IMR-90 (cell line): ENCODE results near the gene ATP2B1. TPM values are rescaled to one million over a fixed set of nuclear protein-coding genes. Genes with fewer than 3 reads are reported as not detected.

Experiments used
- ATAC-seq: fragments of 200-7000 bp; cut with Tn5 transposase; 2 replicates; pipeline ENCODE4 v1.9.1; 2020; ENCODE audit warnings: low read depth, mild to moderate bottlenecking, moderate library complexity
- BruUV-seq: library from RNA; stranded (reverse); fragments of 400-500 nt; replicated peaks from 2 replicates; lab custom pipeline; 2021; lab: Mats Ljungman, UMichigan
- CTCF ChIA-PET: fragments of 300-600 bp; formaldehyde crosslinking; extraction: SDS; loops from one replicate; lab custom pipeline; 2021; ENCODE audit warnings: antibody characterized with exemption; lab: Yijun Ruan, JAX
- POLR2A ChIA-PET: fragments of 300-600 bp; sonication (Branson Sonifier 250); formaldehyde crosslinking; loops from one replicate; lab custom pipeline; 2022; ENCODE audit warnings: antibody characterized with exemption; ENCODE audit not compliant: unreplicated experiment; lab: Charles Lee
- DNase-seq: peaks from one replicate; pipeline ENCODE4 v3.0.0; 2013
- H2AFZ ChIP-seq: replicated peaks from 2 replicates; pipeline ENCODE3; 2013; ENCODE audit warnings: low read length, mild to moderate bottlenecking; ENCODE audit not compliant: poor library complexity
- H2AK5ac ChIP-seq: 2 replicates; pipeline ENCODE4 v1.6.1; 2013; ENCODE audit warnings: low read depth, low read length, inconsistent platforms
- H2AK9ac ChIP-seq: replicated peaks from 2 replicates; pipeline ENCODE3; 2013; ENCODE audit warnings: mild to moderate bottlenecking, low read depth, low read length, moderate library complexity; ENCODE audit not compliant: poor library complexity
- H2BK120ac ChIP-seq: 2 replicates; pipeline ENCODE4 v1.6.1; 2013; ENCODE audit warnings: low read depth, low read length, inconsistent platforms
- H2BK15ac ChIP-seq: 3 replicates; pipeline ENCODE4 v1.6.1; 2013; ENCODE audit warnings: low read depth, low read length, inconsistent platforms
- H2BK20ac ChIP-seq: 2 replicates; pipeline ENCODE4 v1.6.1; 2013; ENCODE audit warnings: low read depth, mild to moderate bottlenecking, inconsistent platforms, low read length, moderate library complexity
- H2BK5ac ChIP-seq: 2 replicates; pipeline ENCODE4 v1.6.1; 2013; ENCODE audit warnings: mild to moderate bottlenecking, low read depth, low read length, inconsistent platforms; ENCODE audit not compliant: poor library complexity, severe bottlenecking
- H3K14ac ChIP-seq: replicated peaks from 2 replicates; pipeline ENCODE4 v1.6.1; 2013; ENCODE audit warnings: low read depth, low read length, inconsistent platforms
- H3K18ac ChIP-seq: 2 replicates; pipeline ENCODE4 v1.6.1; 2013; ENCODE audit warnings: low read depth, low read length, control low read depth
- H3K23ac ChIP-seq: 2 replicates; pipeline ENCODE4 v1.6.1; 2013; ENCODE audit warnings: low read depth, low read length, inconsistent platforms
- H3K27ac ChIP-seq: 2 replicates; pipeline ENCODE4 v1.5.1; 2013; ENCODE audit warnings: mild to moderate bottlenecking, control low read depth, low read length; ENCODE audit not compliant: insufficient read depth
- H3K27me3 ChIP-seq: 2 replicates; pipeline ENCODE4 v1.6.1; 2013; ENCODE audit warnings: low read length; ENCODE audit not compliant: control insufficient read depth, insufficient read depth
- H3K36me3 ChIP-seq: 2 replicates; pipeline ENCODE4 v1.6.1; 2013; ENCODE audit warnings: low read length, mixed read lengths; ENCODE audit not compliant: control insufficient read depth, insufficient read depth
- H3K4ac ChIP-seq: 2 replicates; pipeline ENCODE4 v1.6.1; 2013; ENCODE audit warnings: low read depth, low read length, inconsistent platforms
- H3K4me1 ChIP-seq: 2 replicates; pipeline ENCODE4 v1.6.1; 2013; ENCODE audit warnings: low read length, mixed read lengths; ENCODE audit not compliant: control insufficient read depth, insufficient read depth
- H3K4me2 ChIP-seq: 2 replicates; pipeline ENCODE4 v1.6.1; 2013; ENCODE audit warnings: low read depth, mild to moderate bottlenecking, control low read depth, low read length, moderate library complexity
- H3K4me3 ChIP-seq: 2 replicates; pipeline ENCODE4 v1.5.1; 2013; ENCODE audit warnings: low read depth, mild to moderate bottlenecking, control low read depth, low read length, moderate library complexity; ENCODE audit not compliant: insufficient read depth
- H3K56ac ChIP-seq: 2 replicates; pipeline ENCODE4 v1.6.1; 2013; ENCODE audit warnings: low read length, inconsistent platforms; ENCODE audit not compliant: insufficient read depth; ENCODE audit errors: extremely low read depth
- H3K79me1 ChIP-seq, 2 experiments: 2 replicates each; pipeline ENCODE4 v1.6.1; 2013; ENCODE audit warnings: low read length in 2 of 2, inconsistent platforms in 1 of 2, low read depth in 1 of 2
- H3K9ac ChIP-seq: 2 replicates; pipeline ENCODE4 v1.6.1; 2013; ENCODE audit warnings: low read depth, low read length, control low read depth
- H3K9me1 ChIP-seq: 2 replicates; pipeline ENCODE4 v1.6.1; 2013; ENCODE audit warnings: low read length, inconsistent platforms; ENCODE audit not compliant: insufficient read depth
- H3K9me3 ChIP-seq: 2 replicates; pipeline ENCODE4 v1.6.1; 2013; ENCODE audit warnings: low read length; ENCODE audit not compliant: control insufficient read depth, insufficient read depth
- H4K20me1 ChIP-seq: 2 replicates; pipeline ENCODE4 v1.6.1; 2013; ENCODE audit warnings: low read length, inconsistent platforms; ENCODE audit not compliant: insufficient read depth
- H4K5ac ChIP-seq: 2 replicates; pipeline ENCODE4 v1.6.1; 2013; ENCODE audit warnings: mild to moderate bottlenecking, low read depth, low read length, control low read depth
- H4K8ac ChIP-seq, 2 experiments: 2 replicates each; pipeline ENCODE4 v1.6.1; 2013; ENCODE audit warnings: low read depth in 2 of 2, low read length in 2 of 2, control low read depth in 1 of 2, inconsistent platforms in 1 of 2
- H4K91ac ChIP-seq: 2 replicates; pipeline ENCODE4 v1.6.1; 2013; ENCODE audit warnings: low read depth, low read length, inconsistent platforms; ENCODE audit not compliant: insufficient read depth
- RAD21 ChIP-seq: IDR thresholded peaks from 2 replicates; pipeline ENCODE4 v1.6.1; 2012; ENCODE audit warnings: low read length, improper control_type of control experiment
- RFX5 ChIP-seq: IDR thresholded peaks from 2 replicates; pipeline ENCODE4 v1.8.0; 2012; ENCODE audit warnings: low read depth, mild to moderate bottlenecking, low read length, moderate library complexity
- USF2 ChIP-seq: fragments of 150-350 bp; IDR thresholded peaks from 2 replicates; pipeline ENCODE4 v1.6.1; 2017; ENCODE audit warnings: mild to moderate bottlenecking, antibody characterized with exemption, low read length, low read depth
- WGBS, 2 experiments: methylation state at CpG; one replicate each; pipeline versions ENCODE4 v1.1.5 to v1.1.7; 2013; ENCODE audit warnings: missing lambda C conversion rate in 2 of 2; ENCODE audit not compliant: insufficient read length in 1 of 2; ENCODE audit errors: extremely low coverage in 2 of 2; 5-methylcytosine and 5-hydroxymethylcytosine counted together
- dilution Hi-C: fragments of 300-500 bp; cut with HindIII; formaldehyde crosslinking; loops from one replicate; pipeline ENCODE4 v1.14.3; 2018; ENCODE audit warnings: low sequenced_read_pairs; ENCODE audit not compliant: unreplicated experiment
- in situ Hi-C: fragments of 300-500 bp; cut with MboI; formaldehyde crosslinking; loops from 3 replicates; pipeline ENCODE4 v1.14.3; 2019; ENCODE audit warnings: low sequenced_read_pairs, inconsistent platforms, mixed read lengths
- intact Hi-C: fragments of 100-400 bp; cut with micrococcal nuclease; formaldehyde crosslinking; loops from 2 replicates; pipeline ENCODE4 v1.10.0; 2022
- polyA plus RNA-seq, 3 experiments: library from polyadenylated mRNA; depleted of rRNA; stranded (reverse); fragments of >200 nt; gene quantifications; 2 replicates each; pipeline ENCODE4 v1.2.3, GENCODE V29; 2012; ENCODE audit warnings: low replicate concordance in 1 of 3
- total RNA-seq: library from RNA; depleted of rRNA; stranded (reverse); fragments of >200 nt; gene quantifications from 2 replicates; pipeline ENCODE4 v1.2.3, GENCODE V29; 2012

Gene ATP2B1
- total and polyA plus RNA-seq, 2 of the 4 experiments (the other 2 are of a cell fraction), result 9.9 to 32.6 TPM

GRCh38 chr12:89546151-89546550 is 162.5 kb downstream of the ATP2B1 start:
- Histone ChIP-seq H3K9me3 (no peaks in the 10 kb centered on the region), H3K56ac (no peak overlapping the region), H3K79me1 (no peaks in the 10 kb centered on the region), H4K8ac (no peak overlapping the region), H3K4ac (no peak overlapping the region), H2AFZ (no peak overlapping the region), H3K14ac (no peak overlapping the region), H4K20me1 (no peaks in the 10 kb centered on the region), H2AK5ac (no peak overlapping the region; the same call in 1 of the 2 replicates), H3K9me1 (no peaks in the 10 kb centered on the region), H2BK120ac (no peak overlapping the region), H3K36me3 (no peaks in the 10 kb centered on the region), H3K4me1 (no peaks in the 10 kb centered on the region), H2AK9ac (no peak overlapping the region), H3K27ac (no peak overlapping the region), H4K91ac (no peak overlapping the region), H3K9ac (no peak overlapping the region), H4K5ac (no peak overlapping the region), H3K4me2 (no peak overlapping the region), H2BK5ac (no peak overlapping the region), H3K23ac (no peak overlapping the region), H3K18ac (no peak overlapping the region), H3K4me3 (no peak overlapping the region), H2BK20ac (no peak overlapping the region), H3K27me3 (no peaks in the 10 kb centered on the region), H2BK15ac (no peak overlapping the region)
- intact Hi-C loops, result loop anchor here (10.0 kb wide), 1 partner anchor 1359 kb away; no protein-coding TSS in a partner anchor
- in situ Hi-C loops, result loop anchor here (10.0 kb wide), 2 partner anchors 159 to 1389 kb away; partner anchors contain the start of gene ATP2B1
- WGBS, 2 experiments, result no CpG with 5 or more reads among the region's 4 CpGs
- ChIA-PET POLR2A (no interaction called here), CTCF (no interaction called here)
- no peak for TF ChIP-seq USF2
- no peak for TF ChIP-seq RAD21
- TF ChIP-seq RFX5, result no peak
- ATAC-seq, result no peak
- no peak for DNase-seq
- dilution Hi-C loops, result no loop called here
- no TSS peak for BruUV-seq
